Left kidney (tissue), 2 donors: ENCODE measurements around the gene PARD3. TPM values are rescaled to one million over a fixed set of nuclear protein-coding genes. Genes with fewer than 3 reads are reported as not detected.

ENCODE experiments used
- DNase-seq: peaks from one replicate; pipeline ENCODE4 v3.0.0-alpha.2; 2013
- polyA plus RNA-seq: library from polyadenylated mRNA; unstranded; fragments of 120-200 nt; gene quantifications from one replicate; pipeline ENCODE4 v1.2.1, GENCODE V29; 2013; ENCODE audit not compliant: insufficient read length

The PARD3 gene
- polyA plus RNA-seq, 1 donor, result 81.9 TPM

- DNase-seq, result no peak
Observed at GRCh38 chr10:34183016-34183796, 631.9 kb downstream of the PARD3 start.

- DNase-seq, result peak; percentile 67
Observed at GRCh38 chr10:34181553-34182300, 633.4 kb downstream of the PARD3 start.

GRCh38 chr10:34180749-34181148 is 634.3 kb downstream of the PARD3 start:
- DNase-seq, result no peak

- DNase-seq, result no peak
Observed at GRCh38 chr10:34179280-34179679, 635.8 kb downstream of the PARD3 start.

- DNase-seq, result no peak
Observed at GRCh38 chr10:34178756-34179155, 636.3 kb downstream of the PARD3 start.

GRCh38 chr10:34178196-34178595 is 636.9 kb downstream of the PARD3 start:
- DNase-seq, result no peak

GRCh38 chr10:34177445-34177844 is 637.7 kb downstream of the PARD3 start:
- no peak for DNase-seq

- no peak for DNase-seq
Observed at GRCh38 chr10:34176351-34176750, 638.7 kb downstream of the PARD3 start.

- DNase-seq, result no peak
Observed at GRCh38 chr10:34175121-34175520, 640.0 kb downstream of the PARD3 start.

GRCh38 chr10:34172936-34173533 is 642.1 kb downstream of the PARD3 start:
- DNase-seq, result no peak

- no peak for DNase-seq
Observed at GRCh38 chr10:34171957-34172527, 643.1 kb downstream of the PARD3 start.

- no peak for DNase-seq
Observed at GRCh38 chr10:34169677-34170076, 645.4 kb downstream of the PARD3 start.

GRCh38 chr10:34169131-34169530 is 646.0 kb downstream of the PARD3 start:
- no peak for DNase-seq

- no peak for DNase-seq
Observed at GRCh38 chr10:34168439-34168838, 646.7 kb downstream of the PARD3 start.

GRCh38 chr10:34166823-34167222 is 648.3 kb downstream of the PARD3 start:
- no peak for DNase-seq

- no peak for DNase-seq
Observed at GRCh38 chr10:34166354-34166753, 648.7 kb downstream of the PARD3 start.

GRCh38 chr10:34164029-34164428 is 651.1 kb downstream of the PARD3 start:
- DNase-seq, result no peak

GRCh38 chr10:34163075-34163905 is 651.8 kb downstream of the PARD3 start:
- no peak for DNase-seq

GRCh38 chr10:34161777-34162370 is 653.2 kb downstream of the PARD3 start:
- no peak for DNase-seq

- no peak for DNase-seq
Observed at GRCh38 chr10:34160595-34160994, 654.5 kb downstream of the PARD3 start.

- DNase-seq, result no peak
Observed at GRCh38 chr10:34157501-34157900, 657.6 kb downstream of the PARD3 start.
